Neural crest cell (in vitro differentiated cells): Measurements from ENCODE around the gene GSK3B. TPM values are rescaled to one million over a fixed set of nuclear protein-coding genes. Genes with fewer than 3 reads are reported as not detected.
A peak's percentile ranks its signal among the peaks of the same experiment; 100 is the strongest.

ENCODE experiments used
- DNase-seq: peaks from one replicate; pipeline ENCODE4 v3.0.0; 2021; ENCODE audit warnings: low read depth, mixed read lengths, low spot score
- H3K27ac Mint-ChIP-seq: one replicate; pipeline ENCODE4 v1.8.0; 2021; ENCODE audit warnings: mild to moderate bottlenecking, mixed read lengths; ENCODE audit not compliant: unreplicated experiment
- H3K27me3 Mint-ChIP-seq: 2 replicates; pipeline ENCODE4 v1.8.0; 2021; ENCODE audit warnings: low read depth, mild to moderate bottlenecking, mixed read lengths
- H3K36me3 Mint-ChIP-seq: 2 replicates; pipeline ENCODE4 v1.8.0; 2021; ENCODE audit warnings: low read depth, mild to moderate bottlenecking, mixed read lengths
- H3K4me1 Mint-ChIP-seq: 2 replicates; pipeline ENCODE4 v1.8.0; 2021; ENCODE audit warnings: mixed read lengths
- H3K4me3 Mint-ChIP-seq: one replicate; pipeline ENCODE4 v1.8.0; 2021; ENCODE audit warnings: mild to moderate bottlenecking, mixed read lengths
- H3K9me3 Mint-ChIP-seq: 2 replicates; pipeline ENCODE4 v1.8.0; 2021; ENCODE audit warnings: mixed read lengths
- total RNA-seq: library from RNA; stranded (reverse); gene quantifications from 2 replicates; pipeline ENCODE4 v1.2.1, GENCODE V29; 2021
- TF ChIP-seq, protein P1 (sequence below): fragments of 200-600 bp; sonication (generic); conservative IDR thresholded peaks from 2 replicates; pipeline ENCODE4 v1.5.0; 2021; ENCODE audit warnings: antibody characterized with exemption, mild to moderate bottlenecking

The GSK3B gene
- total RNA-seq, 1 donor from 2014 or later = 81.5 TPM

- no peaks in the 10 kb centered on the region for H3K27me3 Mint-ChIP-seq
- H3K4me1 Mint-ChIP-seq = no peaks in the 10 kb centered on the region
Observed at GRCh38 chr3:119783255-119783654, 311.0 kb downstream of the GSK3B start.

DNA sequence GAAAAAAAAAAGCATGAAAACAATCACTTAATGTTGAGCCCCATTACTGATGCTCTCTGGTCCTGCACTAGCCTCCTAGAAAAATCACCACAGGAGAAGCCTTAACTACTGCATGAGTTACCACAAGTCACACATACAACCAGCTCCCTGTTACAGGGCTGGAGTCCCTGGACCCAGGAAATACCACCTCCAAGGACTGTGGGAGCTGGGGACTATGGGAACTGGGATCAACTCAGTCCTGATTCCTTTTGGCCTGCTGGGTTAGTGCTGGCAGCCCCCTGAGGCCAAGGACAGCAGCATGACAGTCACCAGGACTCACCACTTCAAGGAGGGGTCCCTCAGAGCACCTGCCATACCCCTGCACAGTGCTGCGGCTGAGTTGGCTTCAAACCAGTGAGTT is 311.8 kb downstream of the GSK3B start:
- Mint-ChIP-seq H3K4me3 (no peak overlapping the region), H3K36me3 (no peaks in the 10 kb centered on the region), H3K9me3 (no peaks in the 10 kb centered on the region), H3K27ac (no peak overlapping the region), H3K4me1 (no peaks in the 10 kb centered on the region), H3K27me3 (no peaks in the 10 kb centered on the region)
- TF ChIP-seq, protein P1, sequence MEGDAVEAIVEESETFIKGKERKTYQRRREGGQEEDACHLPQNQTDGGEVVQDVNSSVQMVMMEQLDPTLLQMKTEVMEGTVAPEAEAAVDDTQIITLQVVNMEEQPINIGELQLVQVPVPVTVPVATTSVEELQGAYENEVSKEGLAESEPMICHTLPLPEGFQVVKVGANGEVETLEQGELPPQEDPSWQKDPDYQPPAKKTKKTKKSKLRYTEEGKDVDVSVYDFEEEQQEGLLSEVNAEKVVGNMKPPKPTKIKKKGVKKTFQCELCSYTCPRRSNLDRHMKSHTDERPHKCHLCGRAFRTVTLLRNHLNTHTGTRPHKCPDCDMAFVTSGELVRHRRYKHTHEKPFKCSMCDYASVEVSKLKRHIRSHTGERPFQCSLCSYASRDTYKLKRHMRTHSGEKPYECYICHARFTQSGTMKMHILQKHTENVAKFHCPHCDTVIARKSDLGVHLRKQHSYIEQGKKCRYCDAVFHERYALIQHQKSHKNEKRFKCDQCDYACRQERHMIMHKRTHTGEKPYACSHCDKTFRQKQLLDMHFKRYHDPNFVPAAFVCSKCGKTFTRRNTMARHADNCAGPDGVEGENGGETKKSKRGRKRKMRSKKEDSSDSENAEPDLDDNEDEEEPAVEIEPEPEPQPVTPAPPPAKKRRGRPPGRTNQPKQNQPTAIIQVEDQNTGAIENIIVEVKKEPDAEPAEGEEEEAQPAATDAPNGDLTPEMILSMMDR = no peak
- DNase-seq = no peak

More at GRCh38 chr3:119783255-119783654, 311.0 kb downstream of the GSK3B start:
- DNase-seq = no peak
- TF ChIP-seq, protein P1 = no peak
- no peak overlapping the region for H3K27ac Mint-ChIP-seq
- H3K9me3 Mint-ChIP-seq = no peaks in the 10 kb centered on the region
- no peaks in the 10 kb centered on the region for H3K36me3 Mint-ChIP-seq
- no peak overlapping the region for H3K4me3 Mint-ChIP-seq

GRCh38 chr3:119781330-119782198 is 312.7 kb downstream of the GSK3B start, which contains the start of gene NR1I2:
TSS of gene NR1I2 (plus strand) at chr3:119782101.
- no peaks in the 10 kb centered on the region for H3K36me3 Mint-ChIP-seq
- H3K4me3 Mint-ChIP-seq = no peak within 1 kb of the TSS
- TF ChIP-seq, protein P1 = no peak
- no peaks in the 10 kb centered on the region for H3K4me1 Mint-ChIP-seq
- H3K27me3 Mint-ChIP-seq = no peaks in the 10 kb centered on the region
- peak within 1 kb of the TSS; percentile 16 for H3K27ac Mint-ChIP-seq
- H3K9me3 Mint-ChIP-seq = peaks cover 2% of the 10 kb centered on the region
- no peak for DNase-seq

DNA sequence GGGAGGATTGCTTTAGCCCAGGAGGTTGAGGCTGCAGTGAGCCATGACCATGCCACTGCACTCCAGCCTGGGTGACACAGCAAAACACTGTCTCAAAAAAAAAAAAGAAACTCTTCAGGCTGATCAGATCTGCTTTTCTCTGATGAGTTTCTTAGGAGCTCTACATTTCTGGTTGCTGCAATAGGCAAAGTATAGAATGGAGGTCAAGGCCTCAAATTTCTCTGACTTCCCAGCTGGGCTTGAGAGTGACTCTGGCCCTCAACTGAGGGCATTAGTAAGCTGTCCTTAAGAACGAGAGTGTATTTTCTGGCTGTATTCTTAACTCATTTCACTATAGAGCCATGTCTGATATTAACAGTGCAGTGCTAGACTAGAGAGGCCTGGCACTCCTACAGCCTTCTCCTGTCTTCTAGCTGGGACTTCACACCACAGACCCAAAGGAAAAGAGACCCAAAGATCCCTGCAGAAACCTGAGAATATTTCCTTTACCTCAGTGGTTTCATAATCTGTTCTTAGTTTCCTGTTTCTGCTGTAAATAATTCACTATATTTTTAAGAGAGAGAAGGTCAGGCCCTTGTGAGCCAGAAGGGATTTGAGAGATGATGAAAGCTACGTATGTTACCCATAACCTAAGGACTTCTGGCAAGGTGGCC is 314.4 kb downstream of the GSK3B start:
- no peak overlapping the region for H3K4me3 Mint-ChIP-seq
- H3K4me1 Mint-ChIP-seq = no peaks in the 10 kb centered on the region
- peaks cover 2% of the 10 kb centered on the region for H3K36me3 Mint-ChIP-seq
- H3K27me3 Mint-ChIP-seq = no peaks in the 10 kb centered on the region
- peaks cover 12% of the 10 kb centered on the region for H3K9me3 Mint-ChIP-seq
- TF ChIP-seq, protein P1 = no peak
- no peak for DNase-seq
- no peak overlapping the region for H3K27ac Mint-ChIP-seq

DNA sequence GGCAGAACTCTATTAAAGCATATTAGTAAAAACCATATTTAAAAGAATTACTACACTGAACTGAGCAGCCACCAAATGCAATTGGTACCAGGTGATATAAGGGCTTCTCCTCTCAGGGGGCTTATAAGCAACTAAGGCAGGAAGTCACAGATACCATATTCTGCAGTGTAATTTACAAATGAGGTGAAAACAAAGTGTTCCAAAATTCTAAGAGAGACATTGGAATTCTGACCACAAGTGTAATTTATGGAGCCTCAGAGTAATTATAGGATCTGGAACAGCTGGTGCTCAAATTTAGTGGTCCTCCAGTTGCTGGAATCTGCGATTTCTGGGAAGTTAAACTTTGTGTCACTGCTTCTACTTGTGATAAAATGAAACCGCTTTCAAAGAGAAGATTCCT is 315.4 kb downstream of the GSK3B start:
- TF ChIP-seq, protein P1 = no peak
- Mint-ChIP-seq H3K27ac (no peak overlapping the region), H3K4me3 (no peak overlapping the region), H3K36me3 (peaks cover 2% of the 10 kb centered on the region), H3K4me1 (peaks cover 2% of the 10 kb centered on the region), H3K9me3 (peaks cover 12% of the 10 kb centered on the region), H3K27me3 (no peaks in the 10 kb centered on the region)
- DNase-seq = no peak
